A204.1 (cell line): ENCODE measurements around the gene SMIM5.
"Not testable (repeated sequence)": the region's sequence is repeated elsewhere in the genome, so short reads cannot be mapped to it uniquely, and the experiment has no call there.

Experiments used
- FAIRE-seq: peaks from 2 replicates; lab custom pipeline; 2012; peaks lifted over from hg19 to GRCh38; lab: Jason Lieb, UNC

Gene SMIM5

DNA sequence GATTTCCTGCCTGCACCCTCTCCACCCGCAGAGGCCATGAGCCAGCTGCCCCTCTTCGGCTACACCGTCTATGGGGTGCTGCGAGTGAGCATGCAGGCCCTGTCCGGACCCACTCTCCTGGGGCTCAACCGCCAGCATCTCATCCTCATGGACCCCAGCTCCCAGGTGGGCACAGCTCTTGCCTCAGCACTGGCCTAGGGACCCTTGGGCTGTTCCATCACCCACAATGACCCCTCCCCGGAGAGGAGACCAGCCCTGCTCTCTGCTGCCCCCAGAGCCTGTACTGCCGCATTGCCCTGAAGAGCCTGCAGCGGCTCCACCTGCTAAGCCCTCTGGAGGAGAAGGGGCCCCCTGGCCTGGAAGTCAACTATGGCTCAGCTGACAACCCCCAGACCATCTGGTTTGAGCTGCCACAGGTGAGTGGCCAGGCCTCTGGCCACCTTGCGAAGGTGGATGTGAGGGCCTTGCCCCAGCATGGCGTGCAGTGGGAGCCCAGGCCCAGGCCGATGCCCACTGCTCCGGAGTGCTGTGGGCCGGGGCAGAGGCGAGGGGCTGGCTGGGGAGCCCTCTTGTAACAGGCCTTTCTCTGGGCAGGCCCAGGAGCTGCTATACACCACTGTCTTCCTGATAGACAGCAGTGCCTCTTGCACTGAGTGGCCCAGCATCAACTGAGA lies 7.3 kb upstream of the SMIM5 start:
- no peak for FAIRE-seq

DNA sequence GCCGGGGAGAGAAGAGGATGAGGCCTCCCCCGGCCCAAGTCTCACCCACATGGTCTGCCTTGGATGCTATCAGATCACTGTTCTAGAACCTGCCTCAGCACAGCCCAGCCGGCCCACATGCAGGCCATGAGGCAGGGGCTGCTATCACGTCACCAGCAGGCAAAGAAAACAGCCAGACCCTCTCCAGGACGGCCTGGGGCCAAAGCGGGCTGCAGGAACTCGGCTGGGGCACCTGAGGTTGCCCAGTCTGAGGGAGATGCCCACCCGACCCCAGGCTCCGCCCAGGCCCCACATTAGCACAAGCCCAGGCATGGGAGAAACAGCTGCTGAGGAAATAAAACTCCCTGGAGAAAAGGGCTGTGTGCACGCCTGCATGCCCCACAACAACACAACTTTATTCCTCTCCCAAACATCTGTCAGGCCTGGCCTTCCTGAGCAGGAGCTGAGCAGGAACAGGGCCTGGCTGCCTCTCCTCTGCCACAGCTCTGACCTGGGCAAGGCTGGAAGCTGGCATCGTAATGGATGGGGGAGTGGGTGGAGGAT lies 6.7 kb upstream of the SMIM5 start:
- FAIRE-seq, result no peak

DNA sequence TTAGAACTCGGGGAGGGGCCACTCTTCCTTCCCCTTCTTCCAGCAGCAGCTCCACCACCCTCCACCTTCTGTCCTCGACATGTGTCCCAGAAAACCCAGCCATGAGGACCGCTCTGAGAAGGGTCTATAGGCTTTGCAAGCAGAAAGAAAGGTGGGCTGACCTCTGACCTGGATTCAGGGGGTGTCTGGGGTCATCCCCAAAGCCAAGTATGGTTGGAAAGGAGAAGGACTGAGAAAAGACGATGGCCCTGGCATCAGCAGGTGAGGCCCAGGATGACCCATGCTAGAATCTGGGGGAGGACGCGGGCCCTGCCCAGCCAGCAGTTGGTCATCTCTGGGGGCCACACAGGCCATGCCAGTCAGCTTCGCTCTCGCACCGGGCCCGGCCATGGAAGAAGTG lies 6.1 kb upstream of the SMIM5 start:
- FAIRE-seq, result no peak

DNA sequence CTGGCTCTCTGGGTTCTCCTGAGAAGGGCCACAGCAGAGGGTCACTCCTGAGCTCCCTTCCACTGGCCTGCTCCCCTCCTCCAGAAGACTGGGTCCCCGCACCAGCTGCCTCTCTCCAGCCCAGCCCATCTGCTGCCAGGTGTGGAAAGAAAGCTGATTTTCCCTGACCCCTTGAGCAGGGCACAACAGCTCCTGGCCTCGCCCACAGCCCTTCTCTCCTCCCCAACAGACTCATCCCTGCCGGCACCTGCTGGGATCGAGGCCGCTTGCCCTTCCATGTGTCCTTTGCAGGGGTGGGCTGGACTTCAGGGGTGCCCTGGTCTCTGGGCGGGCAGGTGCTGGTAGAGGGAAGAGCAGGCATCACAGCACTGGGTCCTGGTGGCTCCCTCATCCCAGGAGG lies 4.8 kb upstream of the SMIM5 start:
- no peak for FAIRE-seq

DNA sequence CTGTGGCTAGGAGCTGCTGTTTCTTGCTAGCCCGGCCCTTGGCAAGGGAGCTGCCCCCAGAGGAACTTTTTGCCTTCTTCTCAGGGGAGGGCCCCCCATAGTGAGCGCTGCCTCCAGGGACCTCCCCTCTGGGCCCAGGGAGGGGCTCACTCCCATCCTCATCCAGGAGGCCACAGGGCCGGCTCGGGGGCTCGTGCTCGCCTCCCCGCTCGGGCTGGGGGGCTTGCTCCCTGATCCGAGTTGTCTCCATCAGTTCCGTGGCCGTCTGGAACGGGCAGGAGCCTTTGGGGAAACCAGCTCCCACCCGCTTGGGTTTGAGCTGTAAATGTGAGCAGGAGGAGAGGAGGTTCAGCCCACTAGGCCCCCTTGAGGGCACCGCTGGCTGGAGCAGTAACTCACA lies 4.1 kb upstream of the SMIM5 start:
- no peak for FAIRE-seq

DNA sequence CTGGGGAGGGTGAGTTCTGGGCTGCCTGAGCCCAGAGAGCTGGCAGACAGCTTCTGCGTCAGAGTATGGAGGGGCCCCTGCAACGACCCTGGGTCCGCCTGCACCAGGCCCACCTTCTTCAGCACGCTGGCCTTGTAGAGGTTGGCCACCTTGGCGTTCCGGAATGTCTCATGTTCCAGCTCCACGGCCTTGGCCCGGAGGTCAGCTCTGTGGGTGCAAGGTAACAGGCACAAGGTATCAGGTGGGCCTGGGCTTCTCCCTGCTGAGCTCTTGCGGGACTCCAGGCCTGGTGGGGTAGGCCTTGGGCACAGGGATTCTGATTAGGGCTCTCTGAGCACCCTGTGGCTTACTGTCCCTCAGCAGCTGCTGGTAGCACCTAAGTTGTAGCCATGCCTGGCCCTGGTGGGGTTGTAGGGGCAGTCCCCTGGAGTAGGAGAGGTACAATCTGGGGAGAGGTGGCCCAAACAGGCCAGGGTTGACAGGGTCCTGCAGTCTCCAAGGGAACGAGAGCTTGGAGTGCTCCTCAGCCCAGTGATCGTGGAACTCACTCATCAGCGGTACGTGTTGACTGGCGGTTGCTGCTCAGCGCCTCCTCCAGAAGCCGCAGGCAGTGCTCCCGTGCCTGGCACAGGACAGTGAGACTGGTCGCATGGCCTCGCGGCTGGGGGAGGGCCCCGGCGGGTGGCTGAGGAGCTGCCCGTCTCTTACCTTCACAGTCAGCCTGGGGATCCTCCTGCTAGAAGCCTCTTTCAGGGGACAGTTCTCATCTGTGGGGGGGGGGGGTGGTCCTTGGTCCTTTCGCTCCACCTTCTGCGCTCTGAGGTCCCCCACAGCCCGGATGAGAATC lies 2.9 kb upstream of the SMIM5 start:
- no peak for FAIRE-seq

DNA sequence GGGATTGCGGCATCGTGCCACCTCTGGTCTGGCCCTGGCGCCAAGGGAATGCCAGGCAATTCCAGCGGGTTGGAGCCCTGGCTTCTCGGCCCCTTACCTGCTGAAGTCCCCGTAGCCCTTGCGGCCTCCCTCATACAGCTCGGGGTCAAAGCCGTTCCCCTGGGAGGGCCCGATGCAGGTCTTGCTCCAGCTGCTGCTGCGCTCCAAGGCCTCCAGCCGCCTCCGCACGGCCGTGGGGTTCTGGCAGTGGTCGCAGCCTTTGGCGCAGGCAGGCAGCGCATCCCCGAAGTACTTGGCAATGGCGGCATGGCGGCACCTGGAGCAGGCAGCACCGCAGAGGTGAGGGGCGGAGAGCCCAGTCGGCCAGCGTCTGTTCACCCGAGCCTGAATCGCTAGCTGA lies 1.9 kb upstream of the SMIM5 start:
- FAIRE-seq, result no peak

DNA sequence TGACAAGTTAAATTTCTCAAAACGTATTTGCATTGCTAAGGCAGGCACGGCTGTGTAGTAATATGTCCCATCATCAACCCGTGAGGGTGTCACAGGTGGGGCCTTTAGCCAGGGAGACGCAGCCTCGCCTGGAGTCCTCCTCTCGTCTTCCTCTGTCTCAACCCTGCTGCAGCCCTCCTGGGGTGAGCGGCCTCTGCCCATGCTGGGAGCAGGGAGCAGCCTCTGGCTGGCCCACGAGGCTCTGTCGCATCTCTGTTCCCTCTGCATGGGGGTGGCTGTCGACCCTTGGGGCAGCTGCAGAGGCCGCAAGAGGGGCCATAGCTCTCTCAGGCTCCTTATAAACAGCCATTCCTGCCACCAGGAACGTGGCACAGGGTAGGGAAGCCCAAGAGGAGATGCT lies 806 bp upstream of the SMIM5 start:
- no peak for FAIRE-seq

DNA sequence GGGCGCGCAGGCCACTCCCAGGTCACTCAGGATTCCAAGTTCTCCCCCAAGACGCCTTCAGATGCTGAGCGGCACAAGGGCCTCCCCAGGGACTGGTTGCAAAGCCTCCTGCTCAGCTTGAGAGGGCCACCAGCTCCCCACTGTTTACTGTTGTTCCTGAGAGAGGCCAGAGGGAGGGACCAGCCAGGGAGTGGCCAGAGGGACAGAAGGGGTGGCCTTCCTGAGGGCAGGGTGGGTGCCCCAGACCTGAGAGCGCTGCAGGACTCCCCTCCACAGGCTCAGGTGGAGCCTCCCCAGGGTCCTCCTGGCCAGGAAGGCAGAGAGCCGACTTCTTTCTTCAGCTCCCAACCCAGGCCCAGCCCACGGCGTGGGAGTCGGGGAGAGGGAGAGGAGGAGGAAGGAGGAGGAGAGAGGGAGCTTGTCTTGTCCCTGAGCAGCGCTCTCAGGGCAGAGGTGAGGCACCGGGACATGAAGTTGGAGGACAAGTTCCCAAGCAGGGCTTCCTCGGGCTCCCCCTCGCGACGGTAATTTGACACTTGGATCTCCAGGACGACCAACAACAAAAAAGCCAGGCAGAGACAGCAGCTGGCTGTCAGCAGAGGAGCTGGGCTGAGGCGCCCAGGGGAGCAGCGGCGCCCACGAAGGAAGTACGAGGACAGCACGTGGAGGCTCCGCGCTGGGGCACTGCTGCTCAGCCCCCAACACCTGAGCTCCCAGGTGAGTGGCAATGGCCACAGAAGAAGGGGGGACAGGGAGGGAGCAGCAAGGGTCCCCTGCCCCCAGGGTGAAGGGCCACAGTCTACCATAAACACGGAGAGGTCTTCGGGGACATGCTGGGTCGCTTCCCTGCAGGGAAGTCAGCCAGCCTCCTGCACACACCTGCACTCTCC lies 497 bp downstream of the SMIM5 start:
- no peak for FAIRE-seq

DNA sequence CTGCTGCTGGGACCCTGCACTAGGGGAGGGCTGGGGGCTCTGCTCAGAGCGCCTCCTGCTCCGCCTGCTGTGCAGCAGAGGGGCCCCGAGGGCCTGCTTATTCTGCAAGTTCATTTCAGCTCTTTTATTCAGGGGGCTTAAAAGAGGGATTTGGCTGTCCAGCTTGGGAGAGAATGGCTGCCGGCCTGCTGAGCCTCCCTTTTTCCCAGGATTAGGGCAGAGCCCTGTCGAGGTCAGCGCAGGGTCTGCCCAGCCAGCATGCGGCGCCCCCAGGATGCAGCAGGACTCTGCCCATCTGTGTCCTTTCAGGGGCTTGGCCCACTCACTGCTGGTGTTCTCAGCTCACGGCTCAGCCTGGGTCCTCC lies 1.1 kb downstream of the SMIM5 start:
- FAIRE-seq, result no peak

DNA sequence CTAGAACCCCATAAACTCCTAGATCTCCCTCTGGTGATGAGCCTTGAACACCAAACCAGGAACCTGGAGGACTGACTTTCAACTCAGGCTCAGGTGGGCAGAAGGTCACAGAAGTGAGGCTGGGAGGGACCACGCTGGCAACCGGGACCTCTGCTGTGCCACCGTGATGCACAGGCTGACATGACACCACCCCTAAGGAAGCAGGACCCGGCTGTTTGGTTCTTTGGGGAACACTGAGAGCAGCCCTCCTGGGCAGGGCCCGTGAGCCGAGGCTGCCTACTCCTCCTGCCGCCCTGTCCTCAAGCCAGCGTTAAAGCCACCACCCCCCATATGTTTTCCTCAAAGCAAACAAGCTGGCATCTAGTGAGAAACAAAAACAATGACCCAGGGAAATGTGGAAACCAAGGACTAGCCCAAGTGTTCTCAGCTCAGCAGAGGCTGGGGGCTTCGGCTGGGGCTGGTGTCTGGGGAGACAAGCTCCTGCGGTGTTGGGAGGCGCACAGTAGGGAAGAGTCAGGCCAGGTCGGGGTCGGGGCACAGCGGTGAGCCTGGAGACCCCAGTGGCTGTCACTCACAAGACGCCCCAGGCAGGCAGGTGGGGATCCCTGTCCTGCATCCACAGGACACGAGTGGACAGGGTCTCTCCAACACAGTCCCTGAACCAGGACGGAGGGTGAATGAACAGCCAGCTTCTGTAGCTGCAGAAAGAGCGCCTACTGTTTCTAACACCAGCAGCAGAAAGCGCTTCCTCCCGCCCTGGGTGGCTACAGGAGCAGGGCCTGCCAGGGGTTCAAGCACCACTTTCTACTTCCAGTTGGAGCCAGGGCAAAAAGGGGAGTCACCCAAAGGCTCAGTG lies 1.7 kb downstream of the SMIM5 start:
- no peak for FAIRE-seq

DNA sequence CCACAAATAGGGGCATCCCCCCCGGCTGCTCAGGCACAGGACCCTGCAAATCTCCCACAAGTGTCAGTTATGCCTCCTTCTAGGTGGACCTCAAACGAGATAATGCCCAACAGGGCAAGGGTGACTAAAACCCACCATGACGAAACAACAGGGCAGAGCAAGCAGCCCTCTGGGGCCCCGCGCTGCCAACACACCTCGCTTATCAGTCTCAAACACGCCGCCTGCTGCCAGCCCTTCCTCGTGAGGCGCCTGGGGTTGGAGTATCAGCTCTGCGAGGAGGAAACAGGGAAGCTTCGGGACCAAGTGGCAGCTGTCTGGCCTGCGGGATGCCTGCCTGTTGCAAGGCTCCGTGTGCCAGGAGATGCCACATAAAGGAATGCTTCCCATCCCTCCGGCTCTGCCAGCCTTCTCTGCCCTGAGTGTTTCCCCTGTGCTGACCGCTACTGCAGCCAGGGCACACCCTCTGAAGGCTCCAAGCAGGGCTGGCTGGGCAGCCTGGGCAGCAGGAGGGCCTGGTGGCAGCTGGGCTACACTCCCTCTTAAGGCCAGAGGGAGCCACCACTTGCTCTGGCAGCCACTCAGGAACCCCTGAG lies 2.5 kb downstream of the SMIM5 start:
- no peak for FAIRE-seq

DNA sequence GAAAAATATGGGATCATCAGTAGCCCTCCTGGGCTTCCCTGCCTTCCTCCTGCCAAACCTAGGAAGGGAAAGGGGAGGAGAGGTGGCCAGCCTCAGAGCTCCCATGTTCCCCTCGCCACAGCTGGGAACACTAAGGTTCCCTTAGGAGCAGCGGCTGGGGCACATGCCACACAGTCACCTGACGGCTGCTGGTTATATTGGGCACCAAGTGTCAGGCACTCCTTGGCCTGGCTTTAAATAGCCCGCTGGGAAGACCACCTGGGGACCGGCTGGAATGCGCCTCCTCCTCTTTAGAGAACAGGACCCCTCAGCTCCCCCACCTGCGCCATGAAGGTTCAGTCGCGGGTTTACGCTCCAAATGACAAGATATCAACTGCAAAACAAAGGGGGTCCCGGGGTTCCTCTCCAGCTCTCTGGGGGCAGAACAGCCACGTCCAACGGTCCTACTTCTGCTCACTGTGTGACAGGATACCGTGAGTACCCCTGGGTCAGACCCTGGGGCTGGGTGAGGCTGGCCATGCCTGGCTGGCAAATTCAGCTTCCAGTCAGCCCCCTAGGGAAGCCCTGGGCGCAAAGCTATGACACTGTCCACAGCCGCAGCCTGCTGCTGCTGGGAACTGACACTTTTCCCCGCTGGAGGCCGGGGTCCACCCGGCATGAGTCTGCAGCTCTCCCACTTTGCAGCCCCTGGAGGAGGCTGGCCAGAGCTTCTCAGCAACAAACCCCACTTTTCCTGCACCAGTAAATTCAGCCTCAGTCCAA lies 3.3 kb downstream of the SMIM5 start:
- no peak for FAIRE-seq

DNA sequence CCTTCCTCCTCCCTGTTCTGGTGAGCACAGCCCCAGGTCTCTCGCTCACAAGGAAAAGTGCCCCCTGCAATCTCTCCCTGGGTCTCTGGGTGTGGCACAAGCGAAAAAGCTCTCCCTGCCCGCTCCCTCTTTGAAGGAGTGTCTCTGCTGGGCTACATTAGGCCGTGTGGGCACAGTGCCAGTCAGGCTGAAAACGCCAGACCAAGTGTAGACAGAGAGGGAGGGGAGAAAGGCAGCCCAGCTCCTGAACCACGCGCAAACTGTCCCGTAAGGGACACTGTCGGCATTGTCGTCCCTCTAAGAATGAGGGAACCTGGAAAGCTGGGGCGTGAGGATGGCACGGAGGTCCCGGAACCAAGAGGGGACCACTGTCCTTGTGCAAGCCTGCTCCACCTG lies 3.9 kb downstream of the SMIM5 start:
- FAIRE-seq, result no peak

DNA sequence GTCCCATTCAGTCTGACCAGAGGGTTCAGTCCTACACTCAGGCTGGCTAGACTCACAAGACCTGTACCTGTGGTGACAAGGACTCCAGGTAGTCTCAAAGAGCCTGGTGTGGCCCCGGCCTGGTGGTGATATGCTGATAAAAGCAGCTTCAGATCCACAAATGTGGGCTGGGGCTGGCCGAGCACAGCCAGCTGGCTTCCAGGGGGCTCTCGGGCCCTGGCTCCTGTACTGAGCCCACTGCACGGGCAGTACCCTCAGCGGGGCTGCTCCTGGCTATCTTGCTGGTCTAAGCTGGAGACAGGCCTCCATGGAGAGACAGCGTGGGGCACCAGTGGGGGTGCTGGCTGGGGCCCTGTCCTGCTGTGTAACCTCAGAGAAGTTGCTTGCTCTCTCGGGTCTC lies 4.3 kb downstream of the SMIM5 start:
- no peak for FAIRE-seq

DNA sequence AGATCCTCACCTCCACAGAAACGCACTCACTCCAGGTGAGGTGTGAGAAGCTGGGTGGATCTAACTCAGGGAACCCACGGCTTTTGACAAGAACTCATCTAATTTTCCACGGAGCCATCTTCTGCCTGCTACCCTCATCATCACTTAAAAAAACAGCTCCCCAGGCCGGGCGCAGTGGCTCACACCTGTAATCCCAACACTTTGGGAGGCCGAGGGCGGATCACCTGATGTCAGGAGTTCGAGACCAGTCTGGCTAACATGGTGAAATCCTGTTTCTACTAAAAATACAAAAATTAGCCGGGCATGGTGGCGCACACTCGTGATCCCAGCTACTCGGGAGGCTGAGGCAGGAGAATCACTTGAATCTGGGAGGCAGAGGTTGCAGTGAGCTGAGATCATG lies 4.8 kb downstream of the SMIM5 start:
- FAIRE-seq, result not testable (repeated sequence)

DNA sequence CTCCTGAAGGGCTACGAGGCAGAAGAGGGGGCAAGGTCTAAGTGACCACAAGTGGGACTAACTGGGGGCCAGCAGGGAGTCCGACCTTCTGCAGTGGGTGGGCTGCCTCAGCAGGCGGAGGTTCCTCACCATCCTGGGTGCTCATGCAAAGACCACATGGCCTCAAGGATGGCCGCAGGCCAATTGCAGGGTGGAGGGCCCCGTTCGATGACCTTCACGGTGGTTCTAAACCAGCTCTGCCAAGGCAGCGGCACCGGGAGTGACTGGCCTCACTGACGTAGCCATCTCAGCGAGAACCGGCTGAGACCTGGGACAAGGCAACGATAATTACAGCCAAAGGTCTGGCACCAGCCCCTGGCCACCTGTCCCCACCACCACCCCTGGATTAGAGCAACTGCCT lies 5.7 kb downstream of the SMIM5 start:
- FAIRE-seq, result no peak

DNA sequence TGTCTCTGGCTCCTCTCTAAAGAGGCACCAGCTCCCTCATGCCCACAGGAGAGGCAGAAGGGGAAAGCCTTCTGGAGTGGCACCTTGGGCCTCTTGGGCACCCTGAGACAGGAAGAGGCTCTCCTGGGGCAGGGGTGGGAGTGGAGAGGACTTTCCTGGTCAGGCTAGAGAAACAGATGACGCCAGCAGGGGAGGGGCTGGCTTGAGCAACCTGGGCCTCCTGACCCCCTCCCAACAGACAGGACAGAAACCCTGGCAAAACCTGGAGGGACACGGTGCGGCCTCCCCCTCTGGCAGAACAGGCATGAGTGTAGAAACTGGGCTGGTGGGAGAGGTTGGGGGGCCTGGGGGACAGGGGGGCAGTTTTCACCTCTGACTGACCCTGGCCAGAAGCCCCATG lies 6.1 kb downstream of the SMIM5 start:
- no peak for FAIRE-seq

DNA sequence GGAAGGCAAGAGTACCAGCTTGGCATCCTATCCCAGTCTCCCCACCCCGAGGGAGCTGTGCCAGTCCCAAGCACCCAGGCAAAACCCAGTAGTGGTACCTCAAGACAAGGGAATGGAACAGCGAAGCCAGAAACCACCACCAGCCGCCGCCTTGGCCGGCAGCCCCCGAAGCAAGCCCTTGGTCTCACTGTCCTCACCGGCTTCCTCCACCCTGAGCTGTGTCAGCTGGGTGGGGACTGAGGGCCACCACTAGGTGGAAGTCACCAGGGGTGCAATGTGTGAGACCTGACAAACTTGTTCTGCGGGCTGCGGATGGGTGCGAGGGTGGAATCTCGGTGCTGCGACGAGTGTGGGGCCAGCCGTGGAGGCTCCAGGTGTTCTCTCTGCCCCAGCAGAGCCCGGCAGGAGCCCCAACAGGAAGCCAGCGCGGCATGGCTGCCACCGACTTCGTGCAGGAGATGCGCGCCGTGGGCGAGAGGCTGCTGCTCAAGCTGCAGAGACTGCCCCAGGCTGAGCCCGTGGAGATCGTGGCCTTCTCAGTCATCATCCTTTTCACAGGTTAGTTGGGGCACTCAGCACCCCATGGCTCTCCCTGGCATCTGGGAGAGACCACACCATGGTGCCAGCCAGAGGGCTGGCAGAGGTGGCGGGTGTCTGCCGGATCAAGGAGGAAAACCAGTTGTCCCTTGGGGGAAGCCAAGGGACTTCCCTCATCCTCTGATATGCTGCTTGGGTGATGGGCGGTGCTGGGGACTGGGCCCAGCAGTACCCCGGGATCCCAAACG lies 6.7 kb downstream of the SMIM5 start:
- FAIRE-seq, result no peak
